SU-DHL-6 (cell line): ENCODE measurements around the gene RAB6A.
A peak's percentile ranks its signal among the peaks of the same experiment; 100 is the strongest.

Experiments
- H2AFZ ChIP-seq: fragments of 200-600 bp; sonication (generic); 2 replicates; pipeline ENCODE4 v1.6.1; 2014; ENCODE audit warnings: low read depth, mild to moderate bottlenecking, moderate library complexity, mixed read lengths, antibody characterized with exemption, low read length; ENCODE audit not compliant: severe bottlenecking
- H3F3A ChIP-seq: fragments of 200-600 bp; shearing (Covaris generic); 2 replicates; pipeline ENCODE4 v1.6.0; 2016; ENCODE audit warnings: antibody characterized with exemption, mild to moderate bottlenecking; ENCODE audit not compliant: insufficient read depth
- H3K27ac ChIP-seq: fragments of 200-600 bp; sonication (generic); 2 replicates; pipeline ENCODE4 v1.5.1; 2016; ENCODE audit warnings: low read depth, mild to moderate bottlenecking, low read length, moderate library complexity, mixed read lengths
- H3K27me3 ChIP-seq: fragments of 200-600 bp; sonication (generic), shearing (Covaris generic); 2 replicates; pipeline ENCODE4 v1.6.0; 2014; ENCODE audit warnings: mild to moderate bottlenecking, low read length
- H3K36me3 ChIP-seq: fragments of 200-600 bp; sonication (generic); 2 replicates; pipeline ENCODE4 v1.6.1; 2014; ENCODE audit warnings: mild to moderate bottlenecking, low read length, mixed read lengths
- H3K4me2 ChIP-seq: fragments of 300-600, 200-600 bp; shearing (Covaris generic), sonication (generic); 2 replicates; pipeline ENCODE4 v1.6.0; 2014; ENCODE audit warnings: low read length, low read depth, mild to moderate bottlenecking; ENCODE audit not compliant: poor library complexity, severe bottlenecking
- H3K4me3 ChIP-seq: fragments of 200-600 bp; sonication (generic); 2 replicates; pipeline ENCODE4 v1.5.1; 2014; ENCODE audit warnings: antibody characterized with exemption, low read length, mild to moderate bottlenecking, mixed read lengths; ENCODE audit not compliant: insufficient read depth, poor library complexity, severe bottlenecking
- H3K79me2 ChIP-seq: fragments of 200-600 bp; sonication (generic); 2 replicates; pipeline ENCODE4 v1.6.1; 2014; ENCODE audit warnings: mild to moderate bottlenecking, low read length, moderate library complexity; ENCODE audit not compliant: insufficient read depth
- H3K9ac ChIP-seq: fragments of 200-600 bp; sonication (generic); 2 replicates; pipeline ENCODE4 v1.7.0; 2014; ENCODE audit warnings: mild to moderate bottlenecking, low read length
- H3K9me2 ChIP-seq: fragments of 200-600 bp; sonication (generic); replicated peaks from 2 replicates; pipeline ENCODE4 v1.6.1; 2014; ENCODE audit warnings: low read length; ENCODE audit not compliant: insufficient read depth
- H3K9me3 ChIP-seq: fragments of 200-600 bp; sonication (generic); 2 replicates; pipeline ENCODE4 v1.6.1; 2014; ENCODE audit warnings: low read length, mixed read lengths; ENCODE audit not compliant: insufficient read depth
- H4K20me1 ChIP-seq: fragments of 200-600 bp; sonication (generic); 2 replicates; pipeline ENCODE4 v1.6.1; 2014; ENCODE audit warnings: low read depth, mild to moderate bottlenecking, antibody characterized with exemption, low read length, moderate library complexity, mixed read lengths
- CTCF ChIP-seq: fragments of 200-600 bp; sonication (generic); IDR thresholded peaks from one replicate; pipeline ENCODE4 v1.5.1; 2017; ENCODE audit warnings: antibody characterized with exemption, mild to moderate bottlenecking, low read length, moderate library complexity; ENCODE audit not compliant: insufficient read depth, poor library complexity, severe bottlenecking
- EZH2phosphoT487 ChIP-seq: fragments of 200-600 bp; sonication (generic), shearing (Covaris generic); conservative IDR thresholded peaks from 2 replicates; pipeline ENCODE4 v1.6.1; 2018; ENCODE audit warnings: mild to moderate bottlenecking, antibody characterized with exemption, low read length, moderate library complexity, mixed read lengths

RAB6A gene

GRCh38 chr11:73629907-73630306, 131.0 kb downstream of the RAB6A start:
- TF ChIP-seq EZH2phosphoT487 (no peak), CTCF (no peak)
- no peaks in the 10 kb centered on the region for H3K9me3 ChIP-seq
- no peaks in the 10 kb centered on the region for H3K27me3 ChIP-seq
- no peaks in the 10 kb centered on the region for H3K79me2 ChIP-seq
- no peaks in the 10 kb centered on the region for H4K20me1 ChIP-seq
- no peaks in the 10 kb centered on the region for H3K36me3 ChIP-seq
- H3K27ac ChIP-seq, result no peak overlapping the region
- no peaks in the 10 kb centered on the region for H3K9me2 ChIP-seq
- H3F3A ChIP-seq, result no peaks in the 10 kb centered on the region
- H3K4me2 ChIP-seq, result no peak overlapping the region
- H3K9ac ChIP-seq, result no peak overlapping the region
- H2AFZ ChIP-seq, result no peak overlapping the region
- H3K4me3 ChIP-seq, result no peak overlapping the region

GRCh38 chr11:73625696-73626318, 135.1 kb downstream of the RAB6A start:
- Histone ChIP-seq H3K36me3 (no peaks in the 10 kb centered on the region), H3K4me3 (no peak overlapping the region), H3K9ac (no peak overlapping the region)

More at GRCh38 chr11:73625696-73626318, 135.1 kb downstream of the RAB6A start:
- H3K27ac ChIP-seq, result no peak overlapping the region
- no peaks in the 10 kb centered on the region for H3K27me3 ChIP-seq
- no peaks in the 10 kb centered on the region for H3K9me2 ChIP-seq
- H4K20me1 ChIP-seq, result no peaks in the 10 kb centered on the region
- H3K9me3 ChIP-seq, result no peaks in the 10 kb centered on the region
- H3K79me2 ChIP-seq, result no peaks in the 10 kb centered on the region
- no peak overlapping the region for H3K4me2 ChIP-seq
- H2AFZ ChIP-seq, result no peak overlapping the region
- H3F3A ChIP-seq, result no peaks in the 10 kb centered on the region
- TF ChIP-seq EZH2phosphoT487 (no peak), CTCF (peak; percentile 78)
